HepG2 (cell line): ENCODE results near the gene FER1L5. TPM values are rescaled to one million over a fixed set of nuclear protein-coding genes. Genes with fewer than 3 reads are reported as not detected.

ENCODE experiments used
- ATAC-seq: fragments of 200-7000 bp; cut with Tn5 transposase; 3 replicates; pipeline ENCODE4 v1.9.1; 2020; ENCODE audit warnings: mild to moderate bottlenecking, moderate library complexity
- BruUV-seq: library from RNA; stranded (reverse); fragments of 400-500 nt; replicated peaks from 2 replicates; lab custom pipeline; 2021; lab: Mats Ljungman, UMichigan
- CTCF ChIA-PET: fragments of 300-600 bp; formaldehyde crosslinking; extraction: SDS; loops from one replicate; lab custom pipeline; 2021; ENCODE audit warnings: low total read pairs, inconsistent platforms, low intra/inter-chr PET ratio; lab: Yijun Ruan, JAX
- POLR2A ChIA-PET: fragments of 350-600 bp; sonication (Branson Sonifier 250); formaldehyde crosslinking; loops from one replicate; lab custom pipeline; 2020; ENCODE audit warnings: antibody characterized with exemption, inconsistent platforms; lab: Yijun Ruan, JAX
- DNase-seq: peaks from one replicate; pipeline ENCODE4 v3.0.0-alpha.2; 2015; ENCODE audit warnings: low spot score
- FAIRE-seq: peaks from 3 replicates; lab custom pipeline; 2011; peaks lifted over from hg19 to GRCh38; lab: Jason Lieb, UNC
- H2AFZ ChIP-seq: one replicate; pipeline ENCODE4 v1.6.1; 2011; ENCODE audit warnings: low read length, inconsistent platforms
- H3K27ac ChIP-seq: fragments of 300-600 bp; 3 replicates; pipeline ENCODE4 v1.8.0; 2011; ENCODE audit warnings: mixed run types, mild to moderate bottlenecking, mixed read lengths, low read length, inconsistent platforms; ENCODE audit not compliant: insufficient read depth; ENCODE audit errors: extremely low read length
- H3K27me3 ChIP-seq, 2 experiments: fragments of 200-600 bp in 1 of 2; 2 replicates in 1 of 2; 3 replicates in 1 of 2; pipeline versions ENCODE4 v1.6.0 to v1.8.0; 2011; ENCODE audit warnings: low read length in 2 of 2, mild to moderate bottlenecking in 2 of 2, moderate library complexity in 2 of 2, inconsistent platforms in 1 of 2; ENCODE audit not compliant: insufficient read depth in 2 of 2, control insufficient read depth in 1 of 2
- H3K36me3 ChIP-seq, 2 experiments: fragments of 200-600 bp in 1 of 2; replicated peaks in 1 of 2; 2 replicates in 1 of 2; 3 replicates in 1 of 2; pipeline versions ENCODE4 v1.5.1 to v1.8.0; 2011; ENCODE audit warnings: low read length in 2 of 2, inconsistent platforms in 1 of 2; ENCODE audit not compliant: insufficient read depth in 2 of 2, control insufficient read depth in 1 of 2
- H3K4me1 ChIP-seq: 2 replicates; pipeline ENCODE4 v1.5.1; 2012; ENCODE audit warnings: low read length, inconsistent platforms; ENCODE audit not compliant: insufficient read depth
- H3K4me2 ChIP-seq: 2 replicates; pipeline ENCODE4 v1.6.0; 2011; ENCODE audit warnings: low read depth, low read length, inconsistent platforms
- H3K4me3 ChIP-seq, 3 experiments: fragments of 200-600 bp in 1 of 3; sonication (generic), shearing (Covaris generic) in 1 of 3; replicated peaks in 1 of 3; 2 replicates each; pipeline ENCODE4 v1.5.1; 2011 to 2016; ENCODE audit warnings: low read length in 3 of 3, inconsistent platforms in 2 of 3, low read depth in 2 of 3, mild to moderate bottlenecking in 2 of 3, control low read depth in 1 of 3, mixed read lengths in 1 of 3; ENCODE audit not compliant: insufficient read depth in 1 of 3
- H3K79me2 ChIP-seq: one replicate; pipeline ENCODE4 v1.6.1; 2011; ENCODE audit warnings: low read length, inconsistent platforms; ENCODE audit not compliant: insufficient read depth
- H3K9ac ChIP-seq: 2 replicates; pipeline ENCODE4 v1.6.0; 2011; ENCODE audit warnings: mild to moderate bottlenecking, low read depth, low read length, inconsistent platforms; ENCODE audit not compliant: insufficient read depth
- H3K9me3 ChIP-seq: 2 replicates; pipeline ENCODE4 v1.5.1; 2012; ENCODE audit warnings: mild to moderate bottlenecking, low read length
- H4K20me1 ChIP-seq: 2 replicates; pipeline ENCODE4 v1.6.0; 2011; ENCODE audit warnings: inconsistent platforms, mild to moderate bottlenecking, low read length, moderate library complexity; ENCODE audit not compliant: insufficient read depth
- GLI4 ChIP-seq: sonication (generic); formaldehyde crosslinking; IDR thresholded peaks from 2 replicates; pipeline ENCODE4 v1.5.1; 2020; ENCODE audit warnings: missing genetic modification reagents, mild to moderate bottlenecking, moderate library complexity, borderline replicate concordance
- KDM2A ChIP-seq: sonication (generic); formaldehyde crosslinking; IDR thresholded peaks from 2 replicates; pipeline ENCODE4 v1.4.0; 2020; ENCODE audit warnings: low read depth, missing genetic modification reagents, borderline replicate concordance
- RAD21 ChIP-seq: fragments of 450-650 bp; formaldehyde crosslinking; IDR thresholded peaks from 2 replicates; pipeline ENCODE4 v1.5.0; 2020; ENCODE audit warnings: mild to moderate bottlenecking
- RFXAP ChIP-seq: sonication (generic); formaldehyde crosslinking; IDR thresholded peaks from 2 replicates; pipeline ENCODE4 v1.4.0; 2020; ENCODE audit warnings: missing genetic modification reagents, borderline replicate concordance
- STAG1 ChIP-seq: sonication (generic); formaldehyde crosslinking; IDR thresholded peaks from 2 replicates; pipeline ENCODE4 v1.4.0; 2020; ENCODE audit warnings: missing genetic modification reagents
- U2AF2 ChIP-seq: fragments of 200-400 bp; formaldehyde crosslinking; IDR thresholded peaks from 2 replicates; pipeline ENCODE4 v1.6.1; 2017; ENCODE audit warnings: low read depth, mild to moderate bottlenecking, low read length
- ZFX ChIP-seq: sonication (generic); formaldehyde crosslinking; IDR thresholded peaks from 2 replicates; pipeline ENCODE4 v1.4.0; 2020; ENCODE audit warnings: mild to moderate bottlenecking, low read depth, missing genetic modification reagents, moderate library complexity
- ZNF20 ChIP-seq: sonication (generic); formaldehyde crosslinking; IDR thresholded peaks from 2 replicates; pipeline ENCODE4 v1.4.0; 2020; ENCODE audit warnings: mild to moderate bottlenecking, moderate library complexity, missing genetic modification reagents
- ZNF557 ChIP-seq: sonication (generic); formaldehyde crosslinking; IDR thresholded peaks from 2 replicates; pipeline ENCODE4 v1.4.0; 2020; ENCODE audit warnings: missing genetic modification reagents
- ZNF607 ChIP-seq: sonication (generic); formaldehyde crosslinking; IDR thresholded peaks from 2 replicates; pipeline ENCODE4 v1.5.1; 2020; ENCODE audit warnings: missing genetic modification reagents, mild to moderate bottlenecking, borderline replicate concordance
- WGBS: methylation state at CpG from one replicate; pipeline ENCODE4 v1.1.6; 2017; ENCODE audit warnings: low lambda C conversion rate; 5-methylcytosine and 5-hydroxymethylcytosine counted together
- in situ Hi-C: cut with HindIII; loops from 2 replicates; pipeline ENCODE4 v1.10.0; 2017; ENCODE audit warnings: low pct_unique_long_range_greater_than_20kb; ENCODE audit not compliant: extremely low pct_ligation_motif_present
- intact Hi-C: fragments of 100-400 bp; cut with micrococcal nuclease; formaldehyde crosslinking; loops from one replicate; pipeline ENCODE4 v1.10.0; 2022; ENCODE audit not compliant: unreplicated experiment
- polyA plus RNA-seq, 8 experiments: library from polyadenylated mRNA; depleted of rRNA in 3 of 8; stranded (reverse) in 7 of 8; unstranded in 1 of 8; fragments of >200 nt; fragmentation: Illumina TruSeq in 4 of 8; extraction: Trizol in 4 of 8; gene quantifications; 2 replicates each; pipeline versions ENCODE4 v1.2.1 to v1.2.3, GENCODE V29; 2011 to 2016; ENCODE audit warnings: low read depth in 4 of 8, missing spikeins in 1 of 8, mixed read lengths in 1 of 8; ENCODE audit not compliant: insufficient read depth in 1 of 8
- total RNA-seq, 5 experiments: library from RNA; depleted of rRNA; stranded (reverse); fragments of >200 nt; fragmentation: Illumina TruSeq; extraction: Trizol; gene quantifications; 2 replicates each; pipeline ENCODE4 v1.2.3, GENCODE V29; 2016; ENCODE audit warnings: low read depth in 1 of 5
- TF ChIP-seq, protein P1 (sequence below): sonication (generic); formaldehyde crosslinking; IDR thresholded peaks from 2 replicates; pipeline ENCODE4 v1.4.0; 2020; ENCODE audit warnings: missing genetic modification reagents
- TF ChIP-seq, protein P2 (sequence below): sonication (generic); formaldehyde crosslinking; IDR thresholded peaks from 2 replicates; pipeline ENCODE4 v1.5.0; 2020; ENCODE audit warnings: mild to moderate bottlenecking, missing genetic modification reagents, moderate library complexity
- TF ChIP-seq, protein P3 (sequence below): IDR thresholded peaks from 2 replicates; pipeline ENCODE4 v1.6.1; 2012; ENCODE audit warnings: inconsistent platforms

FER1L5 gene
- total and polyA plus RNA-seq, 2 of the 13 experiments (the other 11 are each of a cell fraction or from before 2014, with no cell fraction given): 0.02 to 0.08 TPM

DNA sequence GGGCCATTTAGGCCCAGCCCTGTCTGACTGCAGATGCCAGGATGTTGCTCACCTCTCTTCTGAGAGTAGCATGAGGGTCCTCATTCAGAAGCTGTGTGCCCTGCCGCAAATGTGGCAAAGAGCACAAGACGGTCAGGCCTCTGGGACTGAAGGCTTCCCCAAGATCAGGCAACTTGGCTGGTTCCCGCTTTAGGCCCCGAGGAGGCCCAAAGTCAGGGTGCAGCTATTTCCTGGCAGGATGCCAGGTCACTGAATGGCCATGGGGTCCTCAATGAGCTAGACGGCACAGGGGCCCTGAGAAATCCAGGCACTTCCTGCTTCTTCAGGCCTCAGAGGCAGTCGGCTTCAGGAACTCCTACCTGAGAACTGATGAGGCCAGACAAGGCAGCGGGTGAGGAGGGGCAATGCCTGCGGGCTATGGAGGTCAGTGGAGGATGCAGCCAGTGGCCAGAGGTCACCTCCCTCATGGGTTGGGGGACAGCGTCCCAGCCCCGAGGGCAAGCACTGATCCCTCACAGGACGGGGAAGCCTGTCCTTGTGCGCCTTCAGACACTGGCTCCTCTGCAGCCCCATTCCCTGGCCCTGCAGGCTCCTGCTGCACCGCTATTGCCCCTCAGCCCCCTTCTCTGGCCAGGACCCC is 52.4 kb downstream of the FER1L5 start (continued):
- TF ChIP-seq ZNF607 (no peak), GLI4 (CRISPR knock-in tag) (no peak)
- TF ChIP-seq, protein P1, sequence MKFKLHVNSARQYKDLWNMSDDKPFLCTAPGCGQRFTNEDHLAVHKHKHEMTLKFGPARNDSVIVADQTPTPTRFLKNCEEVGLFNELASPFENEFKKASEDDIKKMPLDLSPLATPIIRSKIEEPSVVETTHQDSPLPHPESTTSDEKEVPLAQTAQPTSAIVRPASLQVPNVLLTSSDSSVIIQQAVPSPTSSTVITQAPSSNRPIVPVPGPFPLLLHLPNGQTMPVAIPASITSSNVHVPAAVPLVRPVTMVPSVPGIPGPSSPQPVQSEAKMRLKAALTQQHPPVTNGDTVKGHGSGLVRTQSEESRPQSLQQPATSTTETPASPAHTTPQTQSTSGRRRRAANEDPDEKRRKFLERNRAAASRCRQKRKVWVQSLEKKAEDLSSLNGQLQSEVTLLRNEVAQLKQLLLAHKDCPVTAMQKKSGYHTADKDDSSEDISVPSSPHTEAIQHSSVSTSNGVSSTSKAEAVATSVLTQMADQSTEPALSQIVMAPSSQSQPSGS: no peak

DNA sequence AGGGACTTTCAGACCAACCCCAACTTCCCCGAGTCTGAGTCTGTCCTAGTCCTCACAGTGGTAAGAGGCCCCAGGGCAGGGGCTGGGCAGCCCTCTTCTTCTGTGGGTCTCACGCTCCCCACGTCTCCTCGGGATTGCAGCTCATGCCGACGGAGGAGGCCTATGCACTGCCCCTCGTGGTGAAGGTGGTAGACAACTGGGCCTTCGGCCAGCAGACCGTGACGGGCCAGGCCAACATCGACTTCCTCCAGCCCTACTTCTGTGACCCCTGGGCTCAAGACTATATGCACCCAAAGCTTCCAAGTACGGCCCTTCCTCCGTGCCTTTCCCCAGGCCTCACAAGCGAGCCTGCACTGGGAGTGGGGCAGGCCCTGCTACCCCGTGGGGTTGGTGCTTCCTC is 53.0 kb downstream of the FER1L5 start:
- FAIRE-seq (peak; percentile 30), ATAC-seq (peak; percentile 57), DNase-seq (no peak)
- intact Hi-C loops: no loop called here
- Histone ChIP-seq H3K79me2 (no peaks in the 10 kb centered on the region), H3K4me3 (no peak overlapping the region), H3K9me3 (no peaks in the 10 kb centered on the region), H3K27me3 (peaks cover 0 to 5% of the 10 kb centered on the region in 2 experiments; a peak in 1 of 5 replicates), H4K20me1 (no peaks in the 10 kb centered on the region), H3K4me1 (peaks cover 3% of the 10 kb centered on the region; the same call in 1 of the 2 replicates), H3K4me2 (no peak overlapping the region; the same call in 1 of the 2 replicates), H3K27ac (no peak overlapping the region), H3K36me3 (no peaks in the 10 kb centered on the region), H3K9ac (no peak overlapping the region), H2AFZ (no peak overlapping the region)
- in situ Hi-C loops: no loop called here
- CTCF ChIA-PET: no interaction called here
- BruUV-seq: no TSS peak
- 58% methylated on average over 9 of the region's 15 CpGs for WGBS
- POLR2A ChIA-PET: interaction anchor here (1.3 kb wide), 1 partner anchor 11 kb away, joined by 4 read pairs; no protein-coding TSS in a partner anchor
- TF ChIP-seq KDM2A (CRISPR knock-in tag) (peak; percentile 15; the same call in 1 of the 2 replicates), STAG1 (peak; percentile 35), RAD21 (CRISPR knock-in tag) (0 out of 2 replicates have a peak, but pooled peaks have one; percentile 4), ZNF557 (CRISPR knock-in tag) (no peak), ZNF20 (CRISPR knock-in tag) (no peak), ZFX (CRISPR knock-in tag) (peak; percentile 36; the same call in 1 of the 2 replicates), U2AF2 (no peak), RFXAP (CRISPR knock-in tag) (no peak)
- TF ChIP-seq, protein P2, sequence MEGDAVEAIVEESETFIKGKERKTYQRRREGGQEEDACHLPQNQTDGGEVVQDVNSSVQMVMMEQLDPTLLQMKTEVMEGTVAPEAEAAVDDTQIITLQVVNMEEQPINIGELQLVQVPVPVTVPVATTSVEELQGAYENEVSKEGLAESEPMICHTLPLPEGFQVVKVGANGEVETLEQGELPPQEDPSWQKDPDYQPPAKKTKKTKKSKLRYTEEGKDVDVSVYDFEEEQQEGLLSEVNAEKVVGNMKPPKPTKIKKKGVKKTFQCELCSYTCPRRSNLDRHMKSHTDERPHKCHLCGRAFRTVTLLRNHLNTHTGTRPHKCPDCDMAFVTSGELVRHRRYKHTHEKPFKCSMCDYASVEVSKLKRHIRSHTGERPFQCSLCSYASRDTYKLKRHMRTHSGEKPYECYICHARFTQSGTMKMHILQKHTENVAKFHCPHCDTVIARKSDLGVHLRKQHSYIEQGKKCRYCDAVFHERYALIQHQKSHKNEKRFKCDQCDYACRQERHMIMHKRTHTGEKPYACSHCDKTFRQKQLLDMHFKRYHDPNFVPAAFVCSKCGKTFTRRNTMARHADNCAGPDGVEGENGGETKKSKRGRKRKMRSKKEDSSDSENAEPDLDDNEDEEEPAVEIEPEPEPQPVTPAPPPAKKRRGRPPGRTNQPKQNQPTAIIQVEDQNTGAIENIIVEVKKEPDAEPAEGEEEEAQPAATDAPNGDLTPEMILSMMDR: peak; percentile 44
- TF ChIP-seq, protein P3, sequence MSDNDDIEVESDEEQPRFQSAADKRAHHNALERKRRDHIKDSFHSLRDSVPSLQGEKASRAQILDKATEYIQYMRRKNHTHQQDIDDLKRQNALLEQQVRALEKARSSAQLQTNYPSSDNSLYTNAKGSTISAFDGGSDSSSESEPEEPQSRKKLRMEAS: 0 out of 2 replicates have a peak, but pooled peaks have one; percentile 16
